ENCODE data around the gene PPTC7. TPM values are rescaled to one million over a fixed set of nuclear protein-coding genes. Genes with fewer than 3 reads are reported as not detected.
"Not testable (repeated sequence)": the region's sequence is repeated elsewhere in the genome, so short reads cannot be mapped to it uniquely, and the experiment has no call there.

Gene PPTC7
- total RNA-seq, 1 donor from 2014 or later: 14.4 TPM

- no peak for ATAC-seq
Measured at GRCh38 chr12:110534811-110535210, 48.3 kb downstream of the PPTC7 start.

GRCh38 chr12:110533607-110534006 lies 49.5 kb downstream of the PPTC7 start:
- ATAC-seq: no peak

- peak; percentile 74 for ATAC-seq
Measured at GRCh38 chr12:110532644-110533043, 50.5 kb downstream of the PPTC7 start.

GRCh38 chr12:110531741-110532333 lies 51.3 kb downstream of the PPTC7 start:
- ATAC-seq: peak; percentile 75

GRCh38 chr12:110530511-110530910 lies 52.6 kb downstream of the PPTC7 start:
- ATAC-seq: no peak

GRCh38 chr12:110528277-110528839 lies 54.8 kb downstream of the PPTC7 start:
- no peak for ATAC-seq

- not testable (repeated sequence) for ATAC-seq
Measured at GRCh38 chr12:110520876-110521712, 62.0 kb downstream of the PPTC7 start.

- not testable (repeated sequence) for ATAC-seq
Measured at GRCh38 chr12:110518014-110518413, 65.1 kb downstream of the PPTC7 start.

GRCh38 chr12:110516995-110517394 lies 66.1 kb downstream of the PPTC7 start:
- no peak for ATAC-seq

- no peak for ATAC-seq
Measured at GRCh38 chr12:110514363-110514762, 68.8 kb downstream of the PPTC7 start.

GRCh38 chr12:110513842-110514241 lies 69.3 kb downstream of the PPTC7 start:
- ATAC-seq: no peak

GRCh38 chr12:110508071-110508586 lies 75.0 kb downstream of the PPTC7 start:
- ATAC-seq: no peak

GRCh38 chr12:110505332-110505731 lies 77.8 kb downstream of the PPTC7 start:
- no peak for ATAC-seq

- ATAC-seq: no peak
Measured at GRCh38 chr12:110503432-110503831, 79.7 kb downstream of the PPTC7 start.

GRCh38 chr12:110501752-110502738 lies 81.1 kb downstream of the PPTC7 start, which contains the start of the genes RAD9B and VPS29:
TSS of gene RAD9B (plus strand) at chr12:110502331. CDS start at chr12:110502338, 7 bp downstream.
TSS of gene VPS29 (minus strand) at chr12:110502111. CDS start at chr12:110502051, 60 bp downstream.
- ATAC-seq: peak; percentile 98

- peak; percentile 65 for ATAC-seq
Measured at GRCh38 chr12:110501399-110501751, 81.7 kb downstream of the PPTC7 start.

GRCh38 chr12:110498984-110499706 lies 84.0 kb downstream of the PPTC7 start:
- ATAC-seq: peak; percentile 6
